HG03196 (cell line): ENCODE results near the gene PMVK.

Experiments
- ATAC-seq: cut with Tn5 transposase; IDR thresholded peaks from one replicate; pipeline ENCODE4 v1.9.1; 2021; ENCODE audit not compliant: unreplicated experiment

Gene PMVK

GRCh38 chr1:154881820-154882535, 54.5 kb downstream of the PMVK start:
- no peak for ATAC-seq

- no peak for ATAC-seq
These were observed 55.8 kb downstream of the PMVK start for GRCh38 chr1:154880671-154881070.

GRCh38 chr1:154879038-154879421, 57.5 kb downstream of the PMVK start:
- no peak for ATAC-seq

- no peak for ATAC-seq
These were observed 58.0 kb downstream of the PMVK start for GRCh38 chr1:154878371-154879037.

GRCh38 chr1:154877370-154877974, 59.0 kb downstream of the PMVK start:
- no peak for ATAC-seq

- ATAC-seq, result no peak
These were observed 59.6 kb downstream of the PMVK start for GRCh38 chr1:154876842-154877369.
